H9 (cell line): ENCODE measurements around the gene TNNT2. TPM values are rescaled to one million over a fixed set of nuclear protein-coding genes. Genes with fewer than 3 reads are reported as not detected.

ENCODE experiments used
- DNase-seq: peaks from one replicate; pipeline ENCODE4 v3.0.0-alpha.2; 2017
- H2AFZ ChIP-seq: one replicate; pipeline ENCODE4 v1.6.1; 2013; ENCODE audit warnings: mild to moderate bottlenecking, low read length, control low read depth, moderate library complexity
- H2AK5ac ChIP-seq: 2 replicates; pipeline ENCODE4 v1.6.1; 2013; ENCODE audit warnings: low read length, control low read depth, mixed read lengths; ENCODE audit not compliant: insufficient read length
- H2BK120ac ChIP-seq: one replicate; pipeline ENCODE4 v1.6.1; 2013; ENCODE audit warnings: low read depth, mild to moderate bottlenecking, low read length, control low read depth, inconsistent platforms; ENCODE audit not compliant: poor library complexity, severe bottlenecking
- H2BK12ac ChIP-seq: 2 replicates; pipeline ENCODE4 v1.6.1; 2013; ENCODE audit warnings: low read length, control low read depth, mixed read lengths, low read depth; ENCODE audit not compliant: insufficient read length
- H2BK15ac ChIP-seq: 2 replicates; pipeline ENCODE4 v1.6.1; 2013; ENCODE audit warnings: low read depth, low read length, control low read depth
- H2BK20ac ChIP-seq: one replicate; pipeline ENCODE4 v1.6.1; 2013; ENCODE audit warnings: low read depth, mild to moderate bottlenecking, low read length, control low read depth, inconsistent platforms; ENCODE audit not compliant: poor library complexity, severe bottlenecking
- H2BK5ac ChIP-seq: 2 replicates; pipeline ENCODE4 v1.6.1; 2013; ENCODE audit warnings: low read length, control low read depth, mixed read lengths; ENCODE audit not compliant: insufficient read length
- H3K14ac ChIP-seq: 2 replicates; pipeline ENCODE4 v1.6.1; 2013; ENCODE audit warnings: low read length, control low read depth; ENCODE audit not compliant: insufficient read depth
- H3K18ac ChIP-seq: 2 replicates; pipeline ENCODE4 v1.6.1; 2013; ENCODE audit warnings: low read depth, mild to moderate bottlenecking, mixed read lengths, low read length, control low read depth; ENCODE audit not compliant: insufficient read length
- H3K23ac ChIP-seq: 2 replicates; pipeline ENCODE4 v1.6.1; 2013; ENCODE audit warnings: low read length, control low read depth, mixed read lengths, low read depth; ENCODE audit not compliant: insufficient read length
- H3K23me2 ChIP-seq: 2 replicates; pipeline ENCODE4 v1.6.1; 2013; ENCODE audit warnings: low read depth, mild to moderate bottlenecking, mixed read lengths, low read length, control low read depth; ENCODE audit not compliant: insufficient read length, poor library complexity, severe bottlenecking
- H3K27ac ChIP-seq: 2 replicates; pipeline ENCODE4 v1.5.1; 2013; ENCODE audit warnings: low read length, control low read depth, mixed read lengths, low read depth; ENCODE audit not compliant: insufficient read length
- H3K27me3 ChIP-seq: 2 replicates; pipeline ENCODE4 v1.6.1; 2013; ENCODE audit warnings: low read length, control low read depth, inconsistent platforms; ENCODE audit not compliant: insufficient read depth
- H3K4ac ChIP-seq: 2 replicates; pipeline ENCODE4 v1.6.1; 2013; ENCODE audit warnings: low read depth, mild to moderate bottlenecking, control low read depth, inconsistent platforms, low read length, moderate library complexity
- H3K4me1 ChIP-seq: 2 replicates; pipeline ENCODE4 v1.6.1; 2013; ENCODE audit warnings: low read length, control low read depth, inconsistent platforms; ENCODE audit not compliant: insufficient read depth
- H3K4me2 ChIP-seq: 2 replicates; pipeline ENCODE4 v1.6.1; 2013; ENCODE audit warnings: low read length, control low read depth, mixed read lengths; ENCODE audit not compliant: insufficient read length, insufficient read depth
- H3K56ac ChIP-seq: 2 replicates; pipeline ENCODE4 v1.6.1; 2013; ENCODE audit warnings: low read depth, mild to moderate bottlenecking, mixed read lengths, low read length, control low read depth; ENCODE audit not compliant: insufficient read length
- H3K79me1 ChIP-seq: 2 replicates; pipeline ENCODE4 v1.6.1; 2013; ENCODE audit warnings: low read depth, mild to moderate bottlenecking, moderate library complexity, low read length, control low read depth, inconsistent platforms; ENCODE audit not compliant: insufficient read depth, poor library complexity, severe bottlenecking
- H3K79me2 ChIP-seq: 2 replicates; pipeline ENCODE4 v1.6.1; 2013; ENCODE audit warnings: low read length, control low read depth, inconsistent platforms; ENCODE audit not compliant: insufficient read depth
- H3K9ac ChIP-seq: 2 replicates; pipeline ENCODE4 v1.6.1; 2013; ENCODE audit warnings: low read length, control low read depth, mixed read lengths; ENCODE audit not compliant: insufficient read length; ENCODE audit errors: extremely low read depth
- H3K9me3 ChIP-seq: one replicate; pipeline ENCODE4 v1.6.1; 2013; ENCODE audit warnings: low read depth, low read length, inconsistent platforms; ENCODE audit not compliant: control insufficient read depth
- H3T11ph ChIP-seq: one replicate; pipeline ENCODE4 v1.6.1; 2013; ENCODE audit warnings: mild to moderate bottlenecking, low read length, control low read depth, inconsistent platforms
- H4K20me1 ChIP-seq: one replicate; pipeline ENCODE4 v1.6.1; 2013; ENCODE audit not compliant: control insufficient read depth, insufficient read length, insufficient read depth
- H4K5ac ChIP-seq: 2 replicates; pipeline ENCODE4 v1.6.1; 2013; ENCODE audit warnings: low read depth, mild to moderate bottlenecking, mixed read lengths, low read length, control low read depth; ENCODE audit not compliant: insufficient read length
- H4K8ac ChIP-seq: replicated peaks from 2 replicates; pipeline ENCODE4 v1.6.1; 2013; ENCODE audit warnings: low read length, control low read depth, mixed read lengths, low read depth; ENCODE audit not compliant: insufficient read length
- H4K91ac ChIP-seq: 2 replicates; pipeline ENCODE4 v1.6.1; 2013; ENCODE audit warnings: low read depth, mild to moderate bottlenecking, moderate library complexity, mixed read lengths, low read length, control low read depth; ENCODE audit not compliant: insufficient read length
- H3K27ac Mint-ChIP-seq, 3 experiments: 2 replicates in 2 of 3; 3 replicates in 1 of 3; pipeline ENCODE4 v1.8.0; 2020 to 2021; ENCODE audit warnings: mixed read lengths in 3 of 3, mild to moderate bottlenecking in 1 of 3, moderate library complexity in 1 of 3
- H3K27me3 Mint-ChIP-seq: 2 replicates; pipeline ENCODE4 v1.8.0; 2021; ENCODE audit warnings: low read depth, mild to moderate bottlenecking, moderate library complexity, mixed read lengths
- H3K36me3 Mint-ChIP-seq, 3 experiments: 2 replicates in 2 of 3; 3 replicates in 1 of 3; pipeline ENCODE4 v1.8.0; 2020 to 2021; ENCODE audit warnings: low read depth in 3 of 3, mixed read lengths in 3 of 3; ENCODE audit not compliant: insufficient read depth in 1 of 3
- H3K4me1 Mint-ChIP-seq, 2 experiments: 2 replicates each; pipeline ENCODE4 v1.8.0; 2020; ENCODE audit warnings: mixed read lengths in 2 of 2
- H3K4me3 Mint-ChIP-seq, 2 experiments: 2 replicates in 1 of 2; 3 replicates in 1 of 2; pipeline ENCODE4 v1.8.0; 2020 to 2021; ENCODE audit warnings: mild to moderate bottlenecking in 2 of 2, mixed read lengths in 2 of 2, moderate library complexity in 1 of 2
- H3K9me3 Mint-ChIP-seq, 2 experiments: 2 replicates in 1 of 2; 3 replicates in 1 of 2; pipeline ENCODE4 v1.8.0; 2020; ENCODE audit warnings: mild to moderate bottlenecking in 2 of 2, mixed read lengths in 2 of 2, moderate library complexity in 1 of 2
- CTCF ChIP-seq: fragments of 200-600 bp; sonication (generic); conservative IDR thresholded peaks from 3 replicates; pipeline ENCODE4 v1.8.0; 2021; ENCODE audit warnings: antibody characterized with exemption, mild to moderate bottlenecking
- WGBS: extraction: QIAGEN DNeasy Blood & Tissue Kit; methylation state at CpG from one replicate; pipeline ENCODE4 v1.1.7; 2013; ENCODE audit warnings: missing lambda C conversion rate, low lambda C conversion rate, mixed read lengths; ENCODE audit not compliant: insufficient read length; ENCODE audit errors: extremely low coverage; 5-methylcytosine and 5-hydroxymethylcytosine counted together
- total RNA-seq: library from RNA; stranded (reverse); gene quantifications from 2 replicates; pipeline ENCODE4 v1.2.1, GENCODE V29; 2021

TNNT2 gene
- total RNA-seq, 1 experiment from 2014 or later = 8.6 TPM

GRCh38 chr1:201354901-201355295 is 22.6 kb downstream of the TNNT2 start:
- H3K4me1 ChIP-seq = no peaks in the 10 kb centered on the region
- no peak overlapping the region for H2BK20ac ChIP-seq
- H3K79me2 ChIP-seq = no peaks in the 10 kb centered on the region
- no peaks in the 10 kb centered on the region for H4K20me1 ChIP-seq
- no peak overlapping the region for H3K9ac ChIP-seq
- Mint-ChIP-seq H3K36me3 (no peaks in the 10 kb centered on the region), H3K27ac (no peak overlapping the region), H3K27me3 (no peaks in the 10 kb centered on the region; the same call in none of the 2 replicates), H3K4me3 (no peak overlapping the region), H3K4me1 (peaks cover 6 to 21% of the 10 kb centered on the region in 2 experiments), H3K9me3 (no peaks in the 10 kb centered on the region)
- no peak overlapping the region for H3K4ac ChIP-seq
- no peaks in the 10 kb centered on the region for H3K23me2 ChIP-seq
- H3K27me3 ChIP-seq = no peaks in the 10 kb centered on the region
- H3K14ac ChIP-seq = no peak overlapping the region
- no peak overlapping the region for H3K4me2 ChIP-seq
- H2BK12ac ChIP-seq = no peak overlapping the region
- WGBS = no CpG with 5 or more reads among the region's 4 CpGs
- TF ChIP-seq CTCF = no peak
- no peak overlapping the region for H4K5ac ChIP-seq
- no peaks in the 10 kb centered on the region for H3K79me1 ChIP-seq
- H3K9me3 ChIP-seq = no peaks in the 10 kb centered on the region
- H2AFZ ChIP-seq = no peak overlapping the region
- no peak overlapping the region for H3K56ac ChIP-seq
- H4K91ac ChIP-seq = no peak overlapping the region
- no peak overlapping the region for H2BK120ac ChIP-seq
- H3K23ac ChIP-seq = no peak overlapping the region
- H2AK5ac ChIP-seq = no peak overlapping the region
- no peak overlapping the region for H2BK15ac ChIP-seq
- H3K18ac ChIP-seq = no peak overlapping the region
- no peak overlapping the region for H3T11ph ChIP-seq
- no peak overlapping the region for H3K27ac ChIP-seq
- no peak overlapping the region for H4K8ac ChIP-seq
- no peak for DNase-seq
- H2BK5ac ChIP-seq = no peak overlapping the region
